H54 (cell line): Measurements from ENCODE around the gene PPP4R3A.
"Not testable (repeated sequence)": the region's sequence is repeated elsewhere in the genome, so short reads cannot be mapped to it uniquely, and the experiment has no call there.

Experiments used
- DNase-seq: peaks from one replicate; pipeline ENCODE4 v3.0.0; 2011; ENCODE audit warnings: low spot score, mixed read lengths; ENCODE audit not compliant: insufficient read length
- FAIRE-seq: peaks from 3 replicates; lab custom pipeline; 2011; peaks lifted over from hg19 to GRCh38; lab: Jason Lieb, UNC
- POLR2A ChIP-seq: IDR thresholded peaks from 2 replicates; pipeline ENCODE4 v1.6.1; 2011; ENCODE audit warnings: low read depth, mild to moderate bottlenecking, low read length

Gene PPP4R3A

DNA sequence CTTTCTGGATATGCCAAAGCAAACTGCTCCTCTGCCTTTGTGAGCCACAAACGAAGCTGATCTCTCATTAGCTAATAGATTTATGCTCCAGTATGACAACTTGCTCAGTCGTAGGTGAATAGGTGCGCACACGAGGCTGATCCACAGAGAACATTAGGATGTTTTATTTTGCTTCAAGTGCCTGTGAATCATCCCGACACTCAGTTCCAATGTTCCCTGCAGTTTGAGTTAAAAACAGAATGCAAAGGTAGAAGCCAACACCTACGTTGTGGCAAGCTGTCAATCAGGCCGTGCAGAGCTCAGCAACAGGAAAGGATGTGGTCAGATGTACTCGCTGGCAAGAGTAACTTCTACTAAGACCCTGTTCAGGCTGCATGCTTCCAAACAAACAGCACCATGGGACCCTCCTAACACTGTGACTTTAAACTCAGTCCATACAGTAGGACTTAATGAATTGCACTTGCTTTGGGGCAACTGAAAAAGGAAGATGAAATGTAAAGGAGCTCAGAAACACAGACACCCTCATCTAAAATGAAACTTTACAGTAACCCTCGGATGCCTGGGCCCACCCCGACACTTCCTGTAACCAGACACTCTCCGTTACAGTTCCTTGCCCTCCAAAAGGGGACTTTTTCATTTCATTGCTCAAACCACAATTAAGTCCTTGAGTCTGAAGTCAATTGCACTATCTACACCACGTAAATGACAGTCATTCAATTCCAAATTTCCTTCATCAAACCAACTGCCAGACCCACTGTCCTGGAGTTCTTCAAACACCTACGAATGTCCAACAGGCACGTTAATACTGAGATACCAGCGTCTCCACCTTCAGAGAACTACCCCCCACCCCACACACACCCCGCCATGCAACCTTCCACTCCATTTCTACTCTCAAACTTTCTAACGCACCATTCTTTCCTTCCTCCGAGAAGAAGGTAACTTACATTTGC, 94.0 kb downstream of the PPP4R3A start:
- no peak for TF ChIP-seq POLR2A
- FAIRE-seq: no peak
- DNase-seq: no peak

DNA sequence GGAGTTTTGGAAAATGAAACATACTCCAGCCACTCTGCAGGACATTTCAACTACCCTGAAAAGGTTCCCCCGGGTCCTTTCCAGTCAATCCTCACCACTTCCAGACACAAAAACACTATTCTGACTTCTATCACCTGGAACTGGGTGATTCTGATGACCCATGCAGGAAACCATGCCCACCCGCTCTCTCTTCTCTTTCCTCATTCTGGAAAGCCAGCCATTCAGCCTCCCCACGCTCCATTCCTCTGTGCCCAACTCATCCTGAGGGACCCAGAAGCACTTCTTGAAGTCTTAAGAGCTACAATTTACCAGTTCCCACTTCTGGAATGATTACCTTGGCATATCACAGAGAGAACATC, 95.7 kb downstream of the PPP4R3A start:
- no peak for FAIRE-seq
- TF ChIP-seq POLR2A: no peak
- DNase-seq: no peak

DNA sequence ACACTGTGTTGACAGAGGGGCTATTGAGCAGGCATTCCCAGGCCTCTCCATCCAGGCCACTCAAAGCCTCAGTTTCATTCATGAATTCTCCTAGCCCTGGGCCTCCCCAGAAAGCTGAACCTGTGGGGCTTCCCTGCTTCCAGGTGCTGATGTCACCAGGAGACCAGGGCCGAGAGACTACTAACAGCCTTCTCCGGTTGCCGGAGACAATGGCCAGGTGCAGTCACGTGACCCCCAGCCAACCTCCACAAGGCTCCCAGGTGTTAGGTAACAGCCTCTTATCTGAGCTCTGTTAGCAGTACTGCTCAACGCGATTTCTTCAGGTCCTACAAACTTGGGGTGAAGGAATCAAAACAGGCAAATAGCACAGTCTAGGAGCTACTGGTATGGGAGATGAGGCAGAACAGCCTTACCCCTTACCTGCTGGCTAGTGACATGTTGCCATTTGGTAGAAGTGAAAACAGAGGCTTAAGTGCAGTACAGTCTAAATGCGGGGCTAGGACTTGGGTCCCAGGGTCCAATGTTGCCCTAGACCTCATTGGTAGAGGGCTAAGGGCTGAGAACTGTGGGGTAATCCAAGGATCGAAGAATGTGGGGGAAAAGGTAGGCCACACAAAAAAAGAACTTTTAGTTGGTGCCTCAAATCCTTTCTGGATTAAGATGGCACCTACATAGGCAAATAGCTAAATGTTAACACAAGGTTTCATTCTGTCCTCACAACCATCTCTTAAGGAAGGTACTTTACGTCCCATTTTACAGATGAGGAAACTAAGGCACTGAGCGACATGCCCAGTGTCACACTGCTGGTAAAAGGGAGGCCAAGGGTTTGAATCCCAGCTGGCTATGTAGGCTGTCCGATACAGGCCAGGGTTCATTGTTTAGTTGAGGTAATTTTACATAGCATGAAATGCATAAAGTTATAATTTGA, 96.3 kb downstream of the PPP4R3A start:
- FAIRE-seq (no peak), DNase-seq (no peak)
- TF ChIP-seq POLR2A: no peak

DNA sequence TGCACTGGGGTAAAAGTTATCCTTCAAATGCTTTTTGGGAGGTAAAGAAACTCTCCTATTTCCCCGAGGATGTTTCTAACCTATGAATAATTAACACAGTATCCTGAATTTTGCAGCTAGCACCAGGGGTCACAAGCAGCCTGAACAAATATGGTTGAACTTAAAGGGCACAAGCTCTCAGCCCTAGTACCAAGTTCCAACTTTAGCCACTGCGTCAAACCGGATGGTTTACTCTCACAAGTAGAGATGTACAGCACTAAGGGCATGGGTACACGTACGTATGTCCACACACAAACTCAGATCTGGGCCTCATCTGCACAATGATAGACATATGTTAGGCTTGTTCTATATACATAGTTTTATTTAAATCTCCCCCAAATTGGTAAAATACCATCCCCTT, 97.2 kb downstream of the PPP4R3A start:
- FAIRE-seq (no peak), DNase-seq (no peak)
- TF ChIP-seq POLR2A: no peak

DNA sequence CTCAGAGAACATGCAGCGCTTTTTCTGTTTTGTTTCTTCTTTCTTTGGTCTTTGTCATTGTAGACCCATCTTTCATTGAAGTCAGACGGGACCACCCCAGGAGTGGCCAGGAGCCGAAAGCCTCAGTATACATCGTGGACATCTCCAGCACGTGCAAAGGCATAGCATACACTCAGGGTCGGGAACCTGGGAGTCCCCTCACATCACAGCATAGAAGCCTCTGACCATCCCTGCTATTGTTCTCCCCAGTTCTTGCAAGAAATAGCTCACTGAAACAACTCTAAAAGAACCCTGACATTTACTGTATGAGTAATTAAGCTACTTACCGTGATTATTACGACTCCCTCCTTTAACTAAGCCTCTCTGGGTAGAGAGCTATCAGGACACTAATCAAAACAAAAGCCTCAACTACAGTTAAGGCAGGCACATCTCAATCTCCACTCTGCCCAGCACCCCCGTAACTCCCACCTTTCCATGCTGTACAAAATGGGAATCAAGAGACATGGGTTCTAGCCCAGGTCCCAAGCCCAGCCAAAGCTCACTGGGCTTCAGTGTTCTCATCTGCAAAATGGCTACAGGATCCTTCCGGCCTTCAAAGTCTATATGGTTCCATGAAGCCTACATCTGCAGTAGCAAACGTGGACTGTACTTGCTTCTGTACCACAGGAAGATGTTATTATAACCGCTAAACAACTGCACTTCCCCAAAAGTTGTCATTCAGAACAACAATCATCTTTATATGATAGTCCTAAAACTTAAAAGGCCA, 99.2 kb downstream of the PPP4R3A start:
- no peak for FAIRE-seq
- DNase-seq: no peak
- no peak for TF ChIP-seq POLR2A

DNA sequence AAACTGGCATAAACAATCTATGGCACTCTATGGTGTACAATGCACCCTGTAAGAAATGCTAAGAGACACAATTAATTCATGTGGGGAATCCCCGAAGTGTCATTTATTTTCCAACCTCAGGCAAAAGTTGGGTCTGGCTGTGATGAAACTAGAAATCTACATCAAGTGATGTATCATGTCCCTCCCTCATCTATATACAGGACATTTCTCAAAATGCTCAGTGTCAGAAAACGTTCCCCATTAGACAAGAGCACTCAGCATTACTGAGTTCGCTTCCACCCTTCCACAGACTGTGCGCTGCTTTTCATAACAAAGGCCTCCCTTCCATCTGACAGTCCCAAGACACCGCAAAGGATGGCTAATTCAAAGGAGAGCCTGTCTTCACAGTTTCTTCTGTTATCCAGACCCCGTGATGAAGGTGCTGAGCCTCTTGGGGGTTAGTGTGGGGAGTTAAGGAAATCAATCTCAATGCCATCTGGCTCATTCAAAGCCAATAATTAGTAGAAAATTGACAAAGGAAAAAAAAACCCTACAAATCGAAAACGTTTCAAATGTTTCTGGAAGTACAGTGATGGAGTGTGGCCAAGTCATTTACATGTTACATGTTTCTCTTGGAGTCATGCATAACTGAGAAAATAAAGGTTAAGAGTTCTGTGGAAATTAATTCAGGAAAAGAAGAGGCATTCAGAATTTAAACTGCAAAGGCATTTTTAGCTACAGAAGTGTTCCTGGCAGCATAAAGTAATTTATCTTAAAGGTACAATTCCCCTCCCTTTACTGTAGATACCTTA, 100.0 kb downstream of the PPP4R3A start:
- no peak for TF ChIP-seq POLR2A
- FAIRE-seq: no peak

GRCh38 chr14:91409240-91409639, 100.9 kb downstream of the PPP4R3A start:
- not testable (repeated sequence) for FAIRE-seq, DNase-seq

More for the DNA sequence above, 100.0 kb downstream of the PPP4R3A start:
- no peak for DNase-seq
